HepG2 (cell line): ENCODE measurements around the gene MAST1. TPM values are rescaled to one million over a fixed set of nuclear protein-coding genes. Genes with fewer than 3 reads are reported as not detected.

Source experiments
- BORCS8-MEF2B ChIP-seq: sonication (generic); formaldehyde crosslinking; IDR thresholded peaks from 2 replicates; pipeline ENCODE4 v1.8.0; 2022; ENCODE audit warnings: mild to moderate bottlenecking, missing genetic modification reagents
- BRD4 ChIP-seq: sonication (generic); formaldehyde crosslinking; IDR thresholded peaks from 2 replicates; pipeline ENCODE4 v1.4.0; 2020; ENCODE audit warnings: missing genetic modification reagents
- FOSL2 ChIP-seq: sonication (generic); formaldehyde crosslinking; IDR thresholded peaks from 2 replicates; pipeline ENCODE4 v1.4.0; 2020; ENCODE audit warnings: missing genetic modification reagents
- IRX3 ChIP-seq: sonication (generic); formaldehyde crosslinking; IDR thresholded peaks from 2 replicates; pipeline ENCODE4 v1.8.1; 2023; ENCODE audit warnings: mild to moderate bottlenecking, low read depth, missing genetic modification reagents, borderline replicate concordance
- KDM6A ChIP-seq: IDR thresholded peaks from 2 replicates; pipeline ENCODE4 v1.6.1; 2016; ENCODE audit warnings: low read depth
- PBX3 ChIP-seq: sonication (generic); formaldehyde crosslinking; IDR thresholded peaks from 2 replicates; pipeline ENCODE4 v1.8.1; 2023; ENCODE audit warnings: missing genetic modification reagents, inconsistent platforms, borderline replicate concordance
- RORA ChIP-seq: sonication (generic); formaldehyde crosslinking; IDR thresholded peaks from 2 replicates; pipeline ENCODE4 v1.5.0; 2020; ENCODE audit warnings: mild to moderate bottlenecking, missing genetic modification reagents, moderate library complexity
- SATB2 ChIP-seq: sonication (generic); formaldehyde crosslinking; IDR thresholded peaks from 2 replicates; pipeline ENCODE4 v1.5.0; 2020; ENCODE audit warnings: missing genetic modification reagents
- SPEN ChIP-seq: sonication (generic); formaldehyde crosslinking; IDR thresholded peaks from 2 replicates; pipeline ENCODE4 v1.5.1; 2020; ENCODE audit warnings: low read depth, mild to moderate bottlenecking, missing genetic modification reagents
- SRSF4 ChIP-seq: fragments of 200-400 bp; formaldehyde crosslinking; IDR thresholded peaks from one replicate; pipeline ENCODE4 v1.6.1; 2018; ENCODE audit warnings: mild to moderate bottlenecking, low read depth, low read length, moderate library complexity; ENCODE audit not compliant: poor library complexity, severe bottlenecking
- TSC22D2 ChIP-seq: sonication (generic); formaldehyde crosslinking; IDR thresholded peaks from 2 replicates; pipeline ENCODE4 v1.5.1; 2020; ENCODE audit warnings: missing genetic modification reagents, mild to moderate bottlenecking, borderline replicate concordance
- XBP1 ChIP-seq: sonication (generic); formaldehyde crosslinking; IDR thresholded peaks from 2 replicates; pipeline ENCODE4 v1.5.0; 2020; ENCODE audit warnings: missing genetic modification reagents
- ZNF276 ChIP-seq: sonication (generic); formaldehyde crosslinking; IDR thresholded peaks from 2 replicates; pipeline ENCODE4 v1.4.0; 2020; ENCODE audit warnings: mild to moderate bottlenecking, low read depth, missing genetic modification reagents
- ZNF382 ChIP-seq: sonication (generic); formaldehyde crosslinking; IDR thresholded peaks from 2 replicates; pipeline ENCODE4 v1.5.0; 2020; ENCODE audit warnings: missing genetic modification reagents, mild to moderate bottlenecking, borderline replicate concordance
- ZNF44 ChIP-seq: sonication (generic); formaldehyde crosslinking; IDR thresholded peaks from 2 replicates; pipeline ENCODE4 v1.5.1; 2020; ENCODE audit warnings: mild to moderate bottlenecking, missing genetic modification reagents
- ZNF549 ChIP-seq: sonication (generic); formaldehyde crosslinking; IDR thresholded peaks from 2 replicates; pipeline ENCODE4 v1.5.0; 2020; ENCODE audit warnings: missing genetic modification reagents
- ZNF557 ChIP-seq: sonication (generic); formaldehyde crosslinking; IDR thresholded peaks from 2 replicates; pipeline ENCODE4 v1.4.0; 2020; ENCODE audit warnings: missing genetic modification reagents
- ZNF629 ChIP-seq: sonication (generic); formaldehyde crosslinking; conservative IDR thresholded peaks from 2 replicates; pipeline ENCODE4 v1.5.0; 2020; ENCODE audit warnings: missing genetic modification reagents
- polyA plus RNA-seq, 8 experiments: library from polyadenylated mRNA; depleted of rRNA in 3 of 8; stranded (reverse) in 7 of 8; unstranded in 1 of 8; fragments of >200 nt; fragmentation: Illumina TruSeq in 4 of 8; extraction: Trizol in 4 of 8; gene quantifications; 2 replicates each; pipeline versions ENCODE4 v1.2.1 to v1.2.3, GENCODE V29; 2011 to 2016; ENCODE audit warnings: low read depth in 4 of 8, missing spikeins in 1 of 8, mixed read lengths in 1 of 8; ENCODE audit not compliant: insufficient read depth in 1 of 8
- total RNA-seq, 5 experiments: library from RNA; depleted of rRNA; stranded (reverse); fragments of >200 nt; fragmentation: Illumina TruSeq; extraction: Trizol; gene quantifications; 2 replicates each; pipeline ENCODE4 v1.2.3, GENCODE V29; 2016; ENCODE audit warnings: low read depth in 1 of 5
- TF ChIP-seq, protein P1 (sequence below): sonication (generic); formaldehyde crosslinking; IDR thresholded peaks from 2 replicates; pipeline ENCODE4 v1.8.1; 2022; ENCODE audit warnings: mild to moderate bottlenecking, missing genetic modification reagents
- TF ChIP-seq, protein P2 (sequence below): fragments of 450-650 bp; IDR thresholded peaks from 2 replicates; pipeline ENCODE4 v1.6.1; 2017; ENCODE audit warnings: mild to moderate bottlenecking
- TF ChIP-seq, protein P3 (sequence below): sonication (generic); formaldehyde crosslinking; IDR thresholded peaks from 2 replicates; pipeline ENCODE4 v1.8.0; 2022; ENCODE audit warnings: missing genetic modification reagents, mild to moderate bottlenecking, moderate library complexity, borderline replicate concordance

MAST1 gene
- total and polyA plus RNA-seq, 2 of the 13 experiments (the other 11 are each of a cell fraction or from before 2014, with no cell fraction given) = 0.73 to 4.7 TPM

DNA sequence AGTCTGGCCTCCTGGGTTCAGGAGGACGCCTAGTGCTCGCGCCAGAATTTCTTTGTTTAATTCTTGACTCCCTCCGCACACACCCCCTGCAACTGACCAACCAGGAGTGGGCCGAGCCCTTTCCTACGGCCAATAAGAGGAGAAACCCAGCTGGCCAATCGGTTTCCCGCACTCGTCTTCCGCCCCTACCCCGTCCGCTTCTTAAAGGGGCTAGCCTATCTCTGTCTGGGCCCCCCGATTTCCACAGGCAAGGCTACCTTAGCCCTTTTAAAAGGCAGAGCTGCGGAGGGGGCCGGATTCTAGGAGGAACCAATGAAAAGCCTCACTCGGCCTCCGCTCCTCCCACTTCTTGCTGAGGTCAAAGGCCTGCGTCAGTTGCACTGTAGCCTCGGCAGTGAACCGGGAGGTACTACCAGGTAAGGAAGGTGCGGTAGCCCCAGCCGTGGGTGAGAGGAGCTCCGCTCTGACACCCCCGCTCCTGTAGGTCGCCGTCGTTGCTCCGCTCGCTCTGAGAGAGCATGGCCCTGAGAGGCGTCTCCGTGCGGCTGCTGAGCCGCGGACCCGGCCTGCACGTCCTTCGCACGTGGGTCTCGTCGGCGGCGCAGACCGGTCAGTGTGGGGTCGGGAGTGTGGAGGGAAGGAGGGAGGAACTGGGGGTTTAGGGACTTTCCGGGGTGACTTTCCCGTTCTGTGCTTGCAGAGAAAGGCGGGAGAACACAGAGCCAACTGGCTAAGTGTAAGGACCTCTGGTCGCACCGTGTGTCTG is 52.7 kb downstream of the MAST1 start, which contains the start of gene GCDH (continued):
- TF ChIP-seq TSC22D2 (CRISPR knock-in tag) (no peak), PBX3 (CRISPR knock-in tag) (no peak), SRSF4 (no peak), FOSL2 (CRISPR knock-in tag) (no peak), ZNF276 (CRISPR knock-in tag) (peak; percentile 66; the same call in 1 of the 2 replicates), ZNF44 (CRISPR knock-in tag) (no peak), ZNF549 (CRISPR knock-in tag) (no peak), SATB2 (CRISPR knock-in tag) (no peak), ZNF629 (no peak), SPEN (CRISPR knock-in tag) (peak; percentile 35; the same call in 1 of the 2 replicates), IRX3 (CRISPR knock-in tag) (no peak), XBP1 (no peak), ZNF557 (no peak), RORA (CRISPR knock-in tag) (no peak), BORCS8-MEF2B (CRISPR knock-in tag) (no peak; the same call in 1 of the 2 replicates), BRD4 (CRISPR knock-in tag) (no peak), ZNF382 (CRISPR knock-in tag) (no peak), KDM6A (CRISPR knock-in tag) (no peak)
- TF ChIP-seq, protein P1, sequence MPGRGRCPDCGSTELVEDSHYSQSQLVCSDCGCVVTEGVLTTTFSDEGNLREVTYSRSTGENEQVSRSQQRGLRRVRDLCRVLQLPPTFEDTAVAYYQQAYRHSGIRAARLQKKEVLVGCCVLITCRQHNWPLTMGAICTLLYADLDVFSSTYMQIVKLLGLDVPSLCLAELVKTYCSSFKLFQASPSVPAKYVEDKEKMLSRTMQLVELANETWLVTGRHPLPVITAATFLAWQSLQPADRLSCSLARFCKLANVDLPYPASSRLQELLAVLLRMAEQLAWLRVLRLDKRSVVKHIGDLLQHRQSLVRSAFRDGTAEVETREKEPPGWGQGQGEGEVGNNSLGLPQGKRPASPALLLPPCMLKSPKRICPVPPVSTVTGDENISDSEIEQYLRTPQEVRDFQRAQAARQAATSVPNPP (CRISPR knock-in tag) = no peak
- TF ChIP-seq, protein P2, sequence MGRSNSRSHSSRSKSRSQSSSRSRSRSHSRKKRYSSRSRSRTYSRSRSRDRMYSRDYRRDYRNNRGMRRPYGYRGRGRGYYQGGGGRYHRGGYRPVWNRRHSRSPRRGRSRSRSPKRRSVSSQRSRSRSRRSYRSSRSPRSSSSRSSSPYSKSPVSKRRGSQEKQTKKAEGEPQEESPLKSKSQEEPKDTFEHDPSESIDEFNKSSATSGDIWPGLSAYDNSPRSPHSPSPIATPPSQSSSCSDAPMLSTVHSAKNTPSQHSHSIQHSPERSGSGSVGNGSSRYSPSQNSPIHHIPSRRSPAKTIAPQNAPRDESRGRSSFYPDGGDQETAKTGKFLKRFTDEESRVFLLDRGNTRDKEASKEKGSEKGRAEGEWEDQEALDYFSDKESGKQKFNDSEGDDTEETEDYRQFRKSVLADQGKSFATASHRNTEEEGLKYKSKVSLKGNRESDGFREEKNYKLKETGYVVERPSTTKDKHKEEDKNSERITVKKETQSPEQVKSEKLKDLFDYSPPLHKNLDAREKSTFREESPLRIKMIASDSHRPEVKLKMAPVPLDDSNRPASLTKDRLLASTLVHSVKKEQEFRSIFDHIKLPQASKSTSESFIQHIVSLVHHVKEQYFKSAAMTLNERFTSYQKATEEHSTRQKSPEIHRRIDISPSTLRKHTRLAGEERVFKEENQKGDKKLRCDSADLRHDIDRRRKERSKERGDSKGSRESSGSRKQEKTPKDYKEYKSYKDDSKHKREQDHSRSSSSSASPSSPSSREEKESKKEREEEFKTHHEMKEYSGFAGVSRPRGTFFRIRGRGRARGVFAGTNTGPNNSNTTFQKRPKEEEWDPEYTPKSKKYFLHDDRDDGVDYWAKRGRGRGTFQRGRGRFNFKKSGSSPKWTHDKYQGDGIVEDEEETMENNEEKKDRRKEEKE = no peak
- TF ChIP-seq, protein P3, sequence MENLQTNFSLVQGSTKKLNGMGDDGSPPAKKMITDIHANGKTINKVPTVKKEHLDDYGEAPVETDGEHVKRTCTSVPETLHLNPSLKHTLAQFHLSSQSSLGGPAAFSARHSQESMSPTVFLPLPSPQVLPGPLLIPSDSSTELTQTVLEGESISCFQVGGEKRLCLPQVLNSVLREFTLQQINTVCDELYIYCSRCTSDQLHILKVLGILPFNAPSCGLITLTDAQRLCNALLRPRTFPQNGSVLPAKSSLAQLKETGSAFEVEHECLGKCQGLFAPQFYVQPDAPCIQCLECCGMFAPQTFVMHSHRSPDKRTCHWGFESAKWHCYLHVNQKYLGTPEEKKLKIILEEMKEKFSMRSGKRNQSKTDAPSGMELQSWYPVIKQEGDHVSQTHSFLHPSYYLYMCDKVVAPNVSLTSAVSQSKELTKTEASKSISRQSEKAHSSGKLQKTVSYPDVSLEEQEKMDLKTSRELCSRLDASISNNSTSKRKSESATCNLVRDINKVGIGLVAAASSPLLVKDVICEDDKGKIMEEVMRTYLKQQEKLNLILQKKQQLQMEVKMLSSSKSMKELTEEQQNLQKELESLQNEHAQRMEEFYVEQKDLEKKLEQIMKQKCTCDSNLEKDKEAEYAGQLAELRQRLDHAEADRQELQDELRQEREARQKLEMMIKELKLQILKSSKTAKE = no peak
